HTR-8/SVneo (cell line): ENCODE data around the gene GRPEL1.

Source experiments
- DNase-seq: peaks from one replicate; pipeline ENCODE4 v3.0.0; 2011; ENCODE audit warnings: low spot score, mixed read lengths; ENCODE audit not compliant: insufficient read length
- FAIRE-seq: peaks from 2 replicates; lab custom pipeline; 2011; peaks lifted over from hg19 to GRCh38; lab: Jason Lieb, UNC

Gene GRPEL1

GRCh38 chr4:7029212-7029611 is 38.7 kb downstream of the GRPEL1 start:
- DNase-seq (no peak), FAIRE-seq (no peak)

GRCh38 chr4:7027913-7028312 is 40.0 kb downstream of the GRPEL1 start:
- FAIRE-seq, result peak; percentile 94
- DNase-seq, result no peak

- no peak for DNase-seq
- no peak for FAIRE-seq
Observed at GRCh38 chr4:7027284-7027683, 40.6 kb downstream of the GRPEL1 start.

GRCh38 chr4:7026107-7026506 is 41.8 kb downstream of the GRPEL1 start:
- DNase-seq (no peak), FAIRE-seq (no peak)

GRCh38 chr4:7025040-7025602 is 42.7 kb downstream of the GRPEL1 start:
- DNase-seq, result no peak
- no peak for FAIRE-seq

- FAIRE-seq (no peak), DNase-seq (no peak)
Observed at GRCh38 chr4:7024336-7024890, 43.5 kb downstream of the GRPEL1 start.

- no peak for FAIRE-seq
- no peak for DNase-seq
Observed at GRCh38 chr4:7023901-7024300, 44.0 kb downstream of the GRPEL1 start.

- FAIRE-seq (no peak), DNase-seq (no peak)
Observed at GRCh38 chr4:7023486-7023885, 44.4 kb downstream of the GRPEL1 start.

GRCh38 chr4:7021930-7022664 is 45.8 kb downstream of the GRPEL1 start:
- FAIRE-seq, result peak; percentile 98
- peak; percentile 90 for DNase-seq

- FAIRE-seq (no peak), DNase-seq (no peak)
Observed at GRCh38 chr4:7021355-7021754, 46.5 kb downstream of the GRPEL1 start.

GRCh38 chr4:7020856-7021255 is 47.0 kb downstream of the GRPEL1 start:
- FAIRE-seq (no peak), DNase-seq (no peak)

- FAIRE-seq, result peak; percentile 33
- no peak for DNase-seq
Observed at GRCh38 chr4:7020290-7020689, 47.6 kb downstream of the GRPEL1 start.

GRCh38 chr4:7019367-7019766 is 48.5 kb downstream of the GRPEL1 start:
- FAIRE-seq, result no peak
- no peak for DNase-seq

- FAIRE-seq, result no peak
- DNase-seq, result no peak
Observed at GRCh38 chr4:7018281-7018680, 49.6 kb downstream of the GRPEL1 start.

GRCh38 chr4:7017446-7018048 is 50.3 kb downstream of the GRPEL1 start:
- DNase-seq, result no peak
- no peak for FAIRE-seq

GRCh38 chr4:7016512-7016911 is 51.4 kb downstream of the GRPEL1 start:
- no peak for FAIRE-seq

GRCh38 chr4:7016086-7016485 is 51.8 kb downstream of the GRPEL1 start:
- FAIRE-seq (no peak), DNase-seq (no peak)

More at GRCh38 chr4:7016512-7016911, 51.4 kb downstream of the GRPEL1 start:
- no peak for DNase-seq

GRCh38 chr4:7015383-7016035 is 52.4 kb downstream of the GRPEL1 start:
- no peak for DNase-seq
- FAIRE-seq, result no peak

GRCh38 chr4:7014815-7015214 is 53.0 kb downstream of the GRPEL1 start:
- DNase-seq (no peak), FAIRE-seq (no peak)

- no peak for DNase-seq
- FAIRE-seq, result no peak
Observed at GRCh38 chr4:7013175-7013574, 54.7 kb downstream of the GRPEL1 start.

- FAIRE-seq, result no peak
- no peak for DNase-seq
Observed at GRCh38 chr4:7009564-7009963, 58.3 kb downstream of the GRPEL1 start.
